ENCODE results near the gene FLT3.

Gene FLT3

GRCh38 chr13:28031220-28031895, 69.0 kb downstream of the FLT3 start:
- no peak overlapping the region for H3K4me3 Mint-ChIP-seq
- no peak for DNase-seq
- H3K36me3 Mint-ChIP-seq (ENCODE audit: low read depth): no peaks in the 10 kb centered on the region
- no peak for TF ChIP-seq CTCF (IDR thresholded peaks at IDR 0.05)
- H3K27me3 Mint-ChIP-seq (ENCODE audit: low read depth, poor library complexity): peaks cover 10% of the 10 kb centered on the region
- peaks cover 17% of the 10 kb centered on the region for H3K4me1 Mint-ChIP-seq
- H3K27ac Mint-ChIP-seq: no peak overlapping the region
- no peaks in the 10 kb centered on the region for H3K9me3 Mint-ChIP-seq

GRCh38 chr13:28027607-28028364, 72.6 kb downstream of the FLT3 start:
- peaks cover 10% of the 10 kb centered on the region for H3K27me3 Mint-ChIP-seq (ENCODE audit: low read depth, poor library complexity)
- H3K36me3 Mint-ChIP-seq (ENCODE audit: low read depth): no peaks in the 10 kb centered on the region
- TF ChIP-seq CTCF (IDR thresholded peaks at IDR 0.05): no peak
- H3K4me3 Mint-ChIP-seq: no peak overlapping the region
- DNase-seq: no peak
- no peak overlapping the region for H3K27ac Mint-ChIP-seq
- H3K9me3 Mint-ChIP-seq: no peaks in the 10 kb centered on the region
- H3K4me1 Mint-ChIP-seq: peaks cover 21% of the 10 kb centered on the region

GRCh38 chr13:28027071-28027470, 73.3 kb downstream of the FLT3 start:
- Mint-ChIP-seq H3K27ac (no peak overlapping the region), H3K36me3 (ENCODE audit: low read depth) (no peaks in the 10 kb centered on the region), H3K4me1 (peaks cover 27% of the 10 kb centered on the region), H3K4me3 (no peak overlapping the region), H3K27me3 (ENCODE audit: low read depth, poor library complexity) (peaks cover 10% of the 10 kb centered on the region), H3K9me3 (no peaks in the 10 kb centered on the region)
- no peak for TF ChIP-seq CTCF (IDR thresholded peaks at IDR 0.05)
- no peak for DNase-seq

GRCh38 chr13:28026508-28026907, 73.9 kb downstream of the FLT3 start:
- no peaks in the 10 kb centered on the region for H3K36me3 Mint-ChIP-seq (ENCODE audit: low read depth)
- H3K4me3 Mint-ChIP-seq: no peak overlapping the region
- peaks cover 27% of the 10 kb centered on the region for H3K4me1 Mint-ChIP-seq
- no peaks in the 10 kb centered on the region for H3K9me3 Mint-ChIP-seq
- no peak for TF ChIP-seq CTCF (IDR thresholded peaks at IDR 0.05)
- no peak overlapping the region for H3K27ac Mint-ChIP-seq
- peaks cover 8% of the 10 kb centered on the region for H3K27me3 Mint-ChIP-seq (ENCODE audit: low read depth, poor library complexity)
- DNase-seq: no peak

GRCh38 chr13:28022848-28023518, 77.4 kb downstream of the FLT3 start:
- Mint-ChIP-seq H3K36me3 (ENCODE audit: low read depth) (no peaks in the 10 kb centered on the region), H3K9me3 (no peaks in the 10 kb centered on the region), H3K4me3 (no peak overlapping the region), H3K27ac (peak overlapping the region; percentile 53), H3K4me1 (peaks cover 27% of the 10 kb centered on the region), H3K27me3 (ENCODE audit: low read depth, poor library complexity) (peaks cover 6% of the 10 kb centered on the region)
- no peak for TF ChIP-seq CTCF (IDR thresholded peaks at IDR 0.05)
- peak; percentile 10 for DNase-seq

All from nephron progenitor cell (in vitro differentiated cells).